ENCODE data around the gene SUDS3.

DNA sequence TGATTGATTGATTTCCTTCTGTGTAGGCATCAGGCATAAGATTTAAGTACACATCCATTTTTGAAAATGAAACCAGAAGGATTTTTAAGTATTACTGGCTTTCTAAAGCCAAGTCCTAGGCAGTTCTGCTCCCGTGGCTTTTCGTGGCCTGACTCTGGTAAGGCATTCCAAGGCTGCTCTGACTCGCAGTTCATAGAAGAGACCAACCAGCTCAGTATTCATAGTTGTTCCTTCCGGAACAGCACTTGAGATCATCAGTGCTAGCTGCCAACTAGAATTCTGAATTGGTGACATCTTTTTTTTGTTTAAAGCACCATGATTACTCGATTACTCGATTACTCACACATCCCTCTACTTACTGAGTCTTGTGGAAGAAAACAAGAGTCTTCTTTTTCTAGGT is 25.9 kb downstream of the SUDS3 start:
- TF ChIP-seq, protein P1, sequence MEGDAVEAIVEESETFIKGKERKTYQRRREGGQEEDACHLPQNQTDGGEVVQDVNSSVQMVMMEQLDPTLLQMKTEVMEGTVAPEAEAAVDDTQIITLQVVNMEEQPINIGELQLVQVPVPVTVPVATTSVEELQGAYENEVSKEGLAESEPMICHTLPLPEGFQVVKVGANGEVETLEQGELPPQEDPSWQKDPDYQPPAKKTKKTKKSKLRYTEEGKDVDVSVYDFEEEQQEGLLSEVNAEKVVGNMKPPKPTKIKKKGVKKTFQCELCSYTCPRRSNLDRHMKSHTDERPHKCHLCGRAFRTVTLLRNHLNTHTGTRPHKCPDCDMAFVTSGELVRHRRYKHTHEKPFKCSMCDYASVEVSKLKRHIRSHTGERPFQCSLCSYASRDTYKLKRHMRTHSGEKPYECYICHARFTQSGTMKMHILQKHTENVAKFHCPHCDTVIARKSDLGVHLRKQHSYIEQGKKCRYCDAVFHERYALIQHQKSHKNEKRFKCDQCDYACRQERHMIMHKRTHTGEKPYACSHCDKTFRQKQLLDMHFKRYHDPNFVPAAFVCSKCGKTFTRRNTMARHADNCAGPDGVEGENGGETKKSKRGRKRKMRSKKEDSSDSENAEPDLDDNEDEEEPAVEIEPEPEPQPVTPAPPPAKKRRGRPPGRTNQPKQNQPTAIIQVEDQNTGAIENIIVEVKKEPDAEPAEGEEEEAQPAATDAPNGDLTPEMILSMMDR (conservative IDR thresholded peaks at IDR 0.05; ENCODE audit: low read depth, low read length) = no peak
- TF ChIP-seq EZH2 (IDR thresholded peaks at IDR 0.05; ENCODE audit: low read length, unreplicated experiment) = no peak
